Stimulated activated CD4-positive, alpha-beta T cell treated with anti-CD3 and anti-CD28 coated beads, TNF-alpha, amount 100 ng/mL, for 4 hours (primary cell): Measurements from ENCODE around the gene NOL4L.
"Not testable (repeated sequence)": the region's sequence is repeated elsewhere in the genome, so short reads cannot be mapped to it uniquely, and the experiment has no call there.

Source experiments
- DNase-seq, 3 experiments: peaks; one replicate each; pipeline ENCODE4 v3.0.0-alpha.2; 2020; ENCODE audit warnings: low read depth in 3 of 3

Gene NOL4L

DNA sequence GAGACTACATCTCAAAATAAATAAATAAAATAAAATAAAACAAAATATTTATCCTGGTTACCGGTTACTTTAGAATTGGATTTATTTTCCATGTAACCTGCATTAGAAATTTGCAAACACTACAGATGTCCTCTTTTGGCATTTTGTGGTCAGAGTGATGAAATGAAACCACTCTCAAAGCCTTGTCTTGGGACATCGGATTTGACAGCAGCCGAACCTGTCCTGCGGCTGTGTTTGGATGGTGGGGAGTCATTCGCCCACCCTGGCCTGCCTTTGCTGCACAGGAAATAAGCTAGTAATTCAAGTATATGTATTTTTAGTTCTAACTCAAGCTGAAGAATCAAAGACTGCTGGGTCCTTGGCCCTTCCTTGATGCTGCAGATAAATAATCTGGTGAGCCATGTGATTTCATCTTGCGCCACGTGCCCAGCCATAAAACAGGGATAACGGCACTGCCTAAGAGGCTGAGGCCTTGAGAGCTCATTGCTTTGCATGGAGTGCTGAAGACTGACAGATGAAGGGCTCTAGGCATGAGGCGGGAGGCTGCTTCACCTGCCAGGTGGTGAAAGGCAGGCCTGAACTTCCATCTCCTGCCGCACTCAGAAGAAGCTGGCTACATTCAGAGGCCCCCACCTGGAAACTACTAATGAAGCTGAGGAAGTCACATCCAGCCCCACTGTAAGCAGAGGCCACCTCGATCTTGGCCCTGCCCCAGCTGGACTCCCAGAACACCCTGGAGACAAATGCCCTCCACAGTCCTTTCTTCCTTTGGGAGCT lies 76.9 kb downstream of the NOL4L start:
- DNase-seq: no peak

- no peak for DNase-seq
These were observed 78.4 kb downstream of the NOL4L start for GRCh38 chr20:32506721-32507120.

DNA sequence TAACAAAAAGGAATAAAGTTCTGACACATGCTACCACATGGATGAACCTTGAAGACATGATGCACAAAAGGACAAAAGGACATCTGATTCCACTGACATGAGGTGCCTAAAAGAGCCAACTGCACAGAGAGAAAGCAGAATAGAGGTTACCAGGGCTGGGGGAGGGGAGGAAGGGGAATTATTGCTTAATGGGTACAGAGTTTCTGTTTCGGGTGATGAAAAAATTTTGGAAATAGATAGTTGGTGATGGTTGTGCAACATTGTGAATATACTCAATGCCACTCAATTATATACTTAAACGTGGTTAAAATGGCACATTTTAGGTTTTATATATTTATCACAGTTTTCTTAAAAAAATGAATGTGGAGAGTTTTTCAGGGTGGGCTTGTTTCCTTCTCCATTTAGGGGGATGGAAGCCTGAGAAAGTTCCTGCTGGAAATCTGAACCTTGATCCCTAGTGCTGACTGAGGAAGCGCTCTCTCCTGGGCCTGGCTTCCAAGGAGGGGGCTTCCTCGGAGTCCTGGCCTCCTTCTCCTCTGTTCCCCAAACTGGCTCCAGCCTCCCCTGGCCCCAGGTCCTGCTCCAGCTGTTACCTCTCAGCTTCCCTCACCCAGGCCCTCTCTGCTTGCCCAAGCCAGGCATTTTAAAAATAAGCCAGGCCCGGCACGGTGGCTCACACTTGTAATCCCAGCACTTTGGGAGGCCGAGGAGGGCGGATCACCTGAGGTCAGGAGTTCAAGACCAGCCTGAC lies 79.2 kb downstream of the NOL4L start:
- DNase-seq: no peak

DNA sequence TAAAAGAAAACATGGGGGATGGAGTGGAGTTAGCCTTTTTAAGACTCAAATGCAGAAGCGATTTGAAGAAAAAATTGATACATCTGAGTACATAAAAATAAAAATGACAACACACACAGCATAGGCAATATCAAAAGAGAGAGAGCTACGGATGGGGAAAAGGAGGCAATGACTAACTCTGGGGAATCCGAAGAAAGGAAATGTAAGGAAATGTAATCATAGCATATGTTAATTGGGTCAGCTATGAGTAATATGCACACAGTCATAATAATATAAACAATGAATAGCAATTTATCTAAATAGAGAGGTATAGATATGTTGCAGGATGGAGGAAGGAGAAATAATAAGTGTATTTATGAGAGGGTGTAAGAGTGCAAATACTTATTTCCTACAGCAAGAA lies 83.4 kb downstream of the NOL4L start:
- no peak for DNase-seq

- no peak for DNase-seq
These were observed 87.4 kb downstream of the NOL4L start for GRCh38 chr20:32497589-32498224.

- no peak for DNase-seq
These were observed 88.2 kb downstream of the NOL4L start for GRCh38 chr20:32496811-32497533.

GRCh38 chr20:32495949-32496348 lies 89.2 kb downstream of the NOL4L start:
- DNase-seq: no peak

DNA sequence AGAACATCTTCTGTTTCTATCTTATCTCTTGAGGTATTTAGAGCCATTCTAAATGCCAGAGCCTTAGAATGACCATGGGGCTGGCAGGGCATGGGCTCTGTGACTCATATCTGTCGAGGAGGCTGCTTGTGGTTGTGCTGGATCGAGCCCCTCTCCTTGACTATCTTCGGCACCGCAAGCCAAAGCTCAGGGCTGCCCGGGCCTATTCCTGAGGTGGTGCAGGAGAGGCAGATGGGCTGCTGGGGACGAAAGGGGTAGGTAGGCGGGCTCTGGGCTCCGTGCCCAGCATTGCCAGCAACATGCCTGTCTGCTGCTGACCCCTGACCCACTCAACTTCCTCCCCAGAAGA lies 89.9 kb downstream of the NOL4L start:
- no peak for DNase-seq

GRCh38 chr20:32494483-32495216 lies 90.5 kb downstream of the NOL4L start:
- no peak for DNase-seq

DNA sequence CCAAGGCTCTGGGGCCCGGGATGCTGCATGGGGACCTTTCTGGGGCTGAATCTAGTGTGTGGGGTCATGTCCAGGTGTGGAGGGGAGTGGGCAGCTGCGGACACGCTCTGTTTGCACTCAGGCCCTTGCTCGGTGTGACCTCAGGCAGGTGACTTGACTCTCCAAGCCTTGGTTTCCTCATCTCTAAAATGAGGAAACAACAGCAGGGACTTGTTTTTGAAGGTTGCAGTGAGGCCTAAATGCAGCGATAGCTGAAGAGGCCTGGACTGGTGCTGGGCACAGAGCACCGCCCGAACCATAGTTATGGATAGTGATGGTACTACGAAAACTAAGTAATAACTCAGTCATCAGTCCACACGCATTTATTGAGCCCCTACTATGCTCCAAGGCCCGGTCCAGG lies 91.8 kb downstream of the NOL4L start:
- no peak for DNase-seq

DNA sequence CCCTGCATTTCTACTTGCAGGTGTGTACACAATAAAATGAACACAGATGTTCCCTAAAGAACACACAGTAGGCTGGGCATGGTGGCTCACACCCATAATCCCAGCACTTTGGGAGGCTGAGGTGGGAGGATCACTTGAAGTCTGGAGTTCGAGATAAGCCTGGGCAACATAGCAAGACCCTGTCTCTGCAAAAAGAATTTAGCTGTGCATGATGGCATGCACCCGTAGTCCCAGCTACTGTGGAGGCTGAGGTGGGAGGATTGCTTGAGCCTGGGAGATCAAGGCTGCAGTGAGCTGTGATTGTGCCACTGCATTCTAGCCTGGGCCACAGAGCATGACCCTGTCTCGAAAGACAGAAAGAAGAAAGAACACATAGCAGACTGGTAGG lies 93.4 kb downstream of the NOL4L start:
- DNase-seq: not testable (repeated sequence)

GRCh38 chr20:32490942-32491763 lies 94.0 kb downstream of the NOL4L start:
- no peak for DNase-seq

DNA sequence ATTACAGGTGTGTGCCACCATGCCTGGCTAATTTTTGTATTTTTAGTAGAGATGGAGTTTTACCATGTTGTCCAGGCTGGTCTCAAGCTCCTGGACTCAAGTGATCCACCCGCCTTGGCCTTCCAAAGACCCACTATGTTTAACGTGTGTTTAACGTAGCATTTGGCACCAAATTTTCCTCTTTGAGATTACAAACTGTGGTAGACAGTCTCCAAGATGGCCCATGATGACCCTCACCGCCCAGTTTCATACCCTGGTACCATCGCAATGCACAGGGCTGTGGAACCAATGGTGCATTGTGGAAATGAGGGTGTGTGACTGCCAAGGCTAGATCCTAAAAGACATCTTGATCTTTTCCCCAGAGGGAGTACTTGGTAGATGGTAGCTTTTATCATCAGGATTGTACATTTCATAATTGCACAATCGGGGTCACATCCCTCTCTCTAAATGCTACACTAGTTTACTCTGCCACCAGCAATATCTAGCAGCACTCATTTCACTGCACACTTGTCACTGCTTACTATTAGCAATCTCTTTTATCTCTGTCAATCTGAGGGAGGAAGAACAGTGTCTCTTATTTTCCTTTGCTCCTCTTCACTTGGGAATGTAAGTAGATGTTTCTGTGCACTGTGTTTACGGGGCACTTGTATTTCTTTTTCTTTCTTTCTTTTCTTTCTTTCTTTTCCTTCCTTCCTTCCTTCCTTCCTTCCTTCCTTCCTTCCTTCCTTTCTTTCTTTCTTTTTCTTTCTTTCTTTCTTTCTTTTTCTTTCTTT lies 96.9 kb downstream of the NOL4L start:
- DNase-seq: no peak

DNA sequence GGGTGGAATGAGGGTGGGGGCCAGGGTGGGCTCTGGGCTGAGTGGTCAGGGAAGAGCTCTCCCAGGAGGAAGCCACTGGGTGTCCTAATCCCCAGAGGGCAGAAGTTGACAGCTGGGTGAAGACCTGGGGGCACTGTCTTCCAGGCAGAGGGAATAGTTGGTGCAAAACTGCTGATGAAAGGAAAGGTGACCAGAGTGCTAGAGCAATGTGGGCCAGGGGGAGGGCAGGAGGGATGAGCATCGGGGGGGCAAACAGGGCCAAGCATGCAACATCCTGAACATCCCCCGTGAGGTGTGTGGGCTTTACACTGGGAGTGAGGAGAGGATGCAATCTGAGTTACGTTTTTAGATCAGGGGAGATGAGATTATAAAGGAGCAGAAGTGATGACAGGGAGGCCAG lies 97.8 kb downstream of the NOL4L start:
- DNase-seq: no peak

DNA sequence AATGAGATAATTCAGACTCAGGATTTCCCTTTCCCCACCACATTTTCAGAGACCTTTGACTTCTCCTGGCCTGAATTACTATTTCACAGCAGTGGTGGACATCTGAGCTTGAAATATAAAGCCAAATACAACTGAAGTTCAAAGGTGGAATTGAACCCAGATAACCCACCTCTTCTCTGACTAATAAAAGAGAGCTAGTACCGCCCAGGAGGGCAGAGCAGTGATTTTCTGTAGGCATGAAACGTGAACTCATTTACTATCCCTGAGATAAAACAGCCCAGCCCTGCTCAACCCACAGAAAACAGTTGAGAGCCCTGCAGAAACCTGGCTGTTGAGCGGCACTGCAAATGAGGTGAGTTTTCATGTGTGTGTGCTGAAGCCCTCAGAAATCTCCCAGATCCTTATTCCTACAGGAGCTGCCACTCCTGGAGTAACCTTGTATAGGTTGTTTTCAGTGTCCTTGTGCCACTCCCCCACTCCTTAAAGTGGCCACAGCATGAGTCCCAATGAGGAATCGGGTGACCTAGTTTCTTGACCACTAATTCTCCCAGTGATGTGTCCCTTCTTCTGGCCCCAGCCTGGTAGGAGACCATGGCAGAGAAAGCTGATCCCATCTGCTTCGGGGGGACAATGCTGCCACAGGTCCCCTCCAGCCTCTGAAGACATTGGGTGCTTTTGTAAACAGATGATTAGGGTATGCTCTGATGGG lies 99.2 kb downstream of the NOL4L start:
- no peak for DNase-seq

DNA sequence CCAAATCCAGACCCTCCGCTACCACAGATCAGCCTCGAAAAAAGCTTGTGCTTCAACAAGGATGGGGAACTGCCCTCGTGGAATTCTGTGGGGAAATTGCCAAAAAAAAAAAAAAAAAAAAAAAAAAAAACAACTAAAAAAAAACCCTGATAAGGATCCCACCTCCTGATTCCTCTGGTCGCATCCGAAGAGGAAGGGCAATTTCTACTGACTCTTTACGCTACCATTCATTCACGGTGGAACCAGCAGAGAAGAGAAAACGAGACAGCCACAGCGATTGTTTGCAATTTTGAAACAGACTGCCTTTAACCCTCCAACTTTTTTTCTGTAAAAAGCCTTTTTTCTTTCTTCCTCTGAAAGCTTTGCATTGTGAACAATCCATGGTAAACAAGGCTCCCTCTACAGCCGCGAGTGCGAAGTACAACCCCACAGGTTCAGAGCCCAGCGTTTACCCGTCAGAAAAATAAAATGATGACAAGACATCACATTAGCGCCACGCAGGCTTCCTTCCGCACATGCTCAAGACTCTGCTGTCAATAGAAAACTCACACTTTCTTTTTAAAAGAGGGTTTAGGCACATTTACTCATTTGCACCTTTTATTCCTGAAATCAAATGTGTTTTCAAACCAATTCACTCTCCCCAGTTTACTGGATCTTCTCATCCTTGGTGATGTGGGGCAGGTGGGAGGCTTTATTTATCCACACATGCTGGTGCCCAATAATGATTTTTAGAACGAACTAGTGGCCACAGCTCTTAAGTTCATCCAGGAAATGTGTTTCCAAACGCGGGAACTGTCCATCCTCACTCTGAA lies 100.0 kb downstream of the NOL4L start:
- DNase-seq: peak in 2 of 3 experiments; percentile 64 to 75

- DNase-seq: peak in 1 of 3 experiments; percentile 16
These were observed 100.7 kb downstream of the NOL4L start for GRCh38 chr20:32484225-32484957.
